Thyroid gland (tissue), 4 donors: Measurements from ENCODE around the gene XDH.

ENCODE experiments used
- POLR2A ChIP-seq, 2 donors: fragments of 450-650 bp; IDR thresholded peaks; one replicate each; pipeline ENCODE4 v1.6.1; 2017; ENCODE audit warnings: antibody characterized with exemption in 2 of 2, mild to moderate bottlenecking in 2 of 2, moderate library complexity in 1 of 2
- TF ChIP-seq, protein P1 (sequence below), 6 experiments: fragments of 200-600 bp in 3 of 6; fragments of 450-650 bp in 3 of 6; sonication (generic) in 3 of 6; IDR thresholded peaks; one replicate each; pipeline ENCODE4 v1.5.1; 2016 to 2019; ENCODE audit warnings: antibody characterized with exemption in 6 of 6, mild to moderate bottlenecking in 2 of 6, inconsistent platforms in 1 of 6, moderate library complexity in 1 of 6

GRCh38 chr2:31366733-31367132, 47.8 kb downstream of the XDH start:
- TF ChIP-seq, protein P1, sequence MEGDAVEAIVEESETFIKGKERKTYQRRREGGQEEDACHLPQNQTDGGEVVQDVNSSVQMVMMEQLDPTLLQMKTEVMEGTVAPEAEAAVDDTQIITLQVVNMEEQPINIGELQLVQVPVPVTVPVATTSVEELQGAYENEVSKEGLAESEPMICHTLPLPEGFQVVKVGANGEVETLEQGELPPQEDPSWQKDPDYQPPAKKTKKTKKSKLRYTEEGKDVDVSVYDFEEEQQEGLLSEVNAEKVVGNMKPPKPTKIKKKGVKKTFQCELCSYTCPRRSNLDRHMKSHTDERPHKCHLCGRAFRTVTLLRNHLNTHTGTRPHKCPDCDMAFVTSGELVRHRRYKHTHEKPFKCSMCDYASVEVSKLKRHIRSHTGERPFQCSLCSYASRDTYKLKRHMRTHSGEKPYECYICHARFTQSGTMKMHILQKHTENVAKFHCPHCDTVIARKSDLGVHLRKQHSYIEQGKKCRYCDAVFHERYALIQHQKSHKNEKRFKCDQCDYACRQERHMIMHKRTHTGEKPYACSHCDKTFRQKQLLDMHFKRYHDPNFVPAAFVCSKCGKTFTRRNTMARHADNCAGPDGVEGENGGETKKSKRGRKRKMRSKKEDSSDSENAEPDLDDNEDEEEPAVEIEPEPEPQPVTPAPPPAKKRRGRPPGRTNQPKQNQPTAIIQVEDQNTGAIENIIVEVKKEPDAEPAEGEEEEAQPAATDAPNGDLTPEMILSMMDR (IDR thresholded peaks at IDR 0.05) = no peak
- TF ChIP-seq POLR2A (IDR thresholded peaks at IDR 0.05) = no peak
